GM12872 (cell line): Measurements from ENCODE around the gene FLT1.

Experiments used
- CTCF ChIP-seq: IDR thresholded peaks from 3 replicates; pipeline ENCODE4 v1.5.1; 2011; ENCODE audit warnings: low read depth, mild to moderate bottlenecking, low read length, moderate library complexity; ENCODE audit not compliant: insufficient read depth

FLT1 gene

GRCh38 chr13:28476919-28477708 lies 17.8 kb downstream of the FLT1 start:
- TF ChIP-seq CTCF, result no peak

GRCh38 chr13:28475916-28476725 lies 18.8 kb downstream of the FLT1 start:
- no peak for TF ChIP-seq CTCF

GRCh38 chr13:28474491-28475134 lies 20.3 kb downstream of the FLT1 start:
- no peak for TF ChIP-seq CTCF

GRCh38 chr13:28473044-28473443 lies 21.9 kb downstream of the FLT1 start:
- no peak for TF ChIP-seq CTCF

- no peak for TF ChIP-seq CTCF
Observed at GRCh38 chr13:28471421-28471820, 23.5 kb downstream of the FLT1 start.

- no peak for TF ChIP-seq CTCF
Observed at GRCh38 chr13:28470296-28470695, 24.6 kb downstream of the FLT1 start.

GRCh38 chr13:28469316-28469715 lies 25.6 kb downstream of the FLT1 start:
- no peak for TF ChIP-seq CTCF
